Loucy (cell line): Measurements from ENCODE around the gene CD52.

ENCODE experiments used
- H2AFZ ChIP-seq: fragments of 200-600 bp; sonication (generic); 2 replicates; pipeline ENCODE4 v1.6.0; 2016; ENCODE audit warnings: antibody characterized with exemption, mild to moderate bottlenecking, low read length, moderate library complexity
- H3F3A ChIP-seq: fragments of 200-600 bp; 2 replicates; pipeline ENCODE4 v1.6.0; 2016; ENCODE audit warnings: antibody characterized with exemption, low read depth, mild to moderate bottlenecking
- H3K27me3 ChIP-seq: fragments of 200-600 bp; sonication (generic); 2 replicates; pipeline ENCODE4 v1.6.1; 2014; ENCODE audit warnings: low read length, mild to moderate bottlenecking; ENCODE audit not compliant: insufficient read depth, poor library complexity, severe bottlenecking
- H3K36me3 ChIP-seq: fragments of 200-600 bp; sonication (generic); 2 replicates; pipeline ENCODE4 v1.6.1; 2016; ENCODE audit warnings: low read length; ENCODE audit not compliant: insufficient read depth
- H3K4me1 ChIP-seq: fragments of 200-600 bp; sonication (generic); 2 replicates; pipeline ENCODE4 v1.5.1; 2014; ENCODE audit warnings: low read length, mild to moderate bottlenecking; ENCODE audit not compliant: insufficient read depth, poor library complexity, severe bottlenecking
- H3K4me2 ChIP-seq: fragments of 200-600 bp; sonication (generic); 2 replicates; pipeline ENCODE4 v1.6.0; 2014; ENCODE audit warnings: antibody characterized with exemption, low read length, low read depth, mild to moderate bottlenecking; ENCODE audit not compliant: poor library complexity, severe bottlenecking
- H3K4me3 ChIP-seq: fragments of 200-600 bp; sonication (generic); 2 replicates; pipeline ENCODE4 v1.5.1; 2014; ENCODE audit warnings: low read length, mild to moderate bottlenecking, mixed read lengths; ENCODE audit not compliant: poor library complexity, severe bottlenecking
- H3K79me2 ChIP-seq: fragments of 200-600 bp; sonication (generic); 2 replicates; pipeline ENCODE4 v1.6.1; 2014; ENCODE audit warnings: low read length; ENCODE audit not compliant: insufficient read depth
- H3K9ac ChIP-seq: fragments of 200-600 bp; sonication (generic); 2 replicates; pipeline ENCODE4 v1.6.0; 2014; ENCODE audit warnings: mild to moderate bottlenecking, low read depth, low read length, moderate library complexity; ENCODE audit not compliant: poor library complexity, severe bottlenecking
- H3K9me2 ChIP-seq: fragments of 200-600 bp; sonication (generic); replicated peaks from 2 replicates; pipeline ENCODE4 v1.6.1; 2016; ENCODE audit warnings: low read depth, low read length, mixed read lengths
- H3K9me3 ChIP-seq: fragments of 200-600 bp; sonication (generic); 2 replicates; pipeline ENCODE4 v1.6.1; 2014; ENCODE audit warnings: mild to moderate bottlenecking, antibody characterized with exemption, low read length, low read depth; ENCODE audit not compliant: insufficient read depth
- H4K20me1 ChIP-seq: fragments of 200-600 bp; sonication (generic); 2 replicates; pipeline ENCODE4 v1.6.0; 2014; ENCODE audit warnings: antibody characterized with exemption, low read length, mild to moderate bottlenecking; ENCODE audit not compliant: insufficient read depth, poor library complexity, severe bottlenecking
- CTCF ChIP-seq: fragments of 200-600 bp; sonication (generic); conservative IDR thresholded peaks from 2 replicates; pipeline ENCODE4 v1.5.1; 2014; ENCODE audit warnings: mild to moderate bottlenecking, antibody characterized with exemption, low read length
- EZH2phosphoT487 ChIP-seq: fragments of 200-600 bp; IDR thresholded peaks from 2 replicates; pipeline ENCODE4 v1.6.1; 2018; ENCODE audit warnings: antibody characterized with exemption, mild to moderate bottlenecking, moderate library complexity, borderline replicate concordance

CD52 gene

GRCh38 chr1:26318338-26319064 is 743 bp downstream of the CD52 start:
- peak overlapping the region; percentile 95 for H3K9ac ChIP-seq
- no peaks in the 10 kb centered on the region for H3F3A ChIP-seq
- H3K9me2 ChIP-seq = no peaks in the 10 kb centered on the region
- peak overlapping the region; percentile 96 for H3K4me2 ChIP-seq
- peak overlapping the region; percentile 88 for H3K4me3 ChIP-seq
- H3K4me1 ChIP-seq = peaks cover 63% of the 10 kb centered on the region
- no peak overlapping the region for H2AFZ ChIP-seq
- no peaks in the 10 kb centered on the region for H3K9me3 ChIP-seq
- no peaks in the 10 kb centered on the region for H4K20me1 ChIP-seq
- no peaks in the 10 kb centered on the region for H3K36me3 ChIP-seq
- no peaks in the 10 kb centered on the region for H3K27me3 ChIP-seq
- peaks cover 48% of the 10 kb centered on the region for H3K79me2 ChIP-seq
- TF ChIP-seq CTCF (no peak), EZH2phosphoT487 (no peak)

GRCh38 chr1:26320896-26321295 is 3.1 kb downstream of the CD52 start:
- Histone ChIP-seq H3K4me1 (peaks cover 44% of the 10 kb centered on the region), H3K9me2 (no peaks in the 10 kb centered on the region), H3K27me3 (no peaks in the 10 kb centered on the region), H3K9ac (peak overlapping the region; percentile 95), H3F3A (no peaks in the 10 kb centered on the region), H3K36me3 (no peaks in the 10 kb centered on the region), H3K9me3 (no peaks in the 10 kb centered on the region), H3K4me2 (peak overlapping the region; percentile 96), H3K79me2 (peaks cover 48% of the 10 kb centered on the region), H3K4me3 (peak overlapping the region; percentile 88), H4K20me1 (no peaks in the 10 kb centered on the region), H2AFZ (no peak overlapping the region)
- TF ChIP-seq CTCF = no peak
- no peak for TF ChIP-seq EZH2phosphoT487

- no peaks in the 10 kb centered on the region for H3K36me3 ChIP-seq
- TF ChIP-seq EZH2phosphoT487 (no peak), CTCF (peak; percentile 95)
Observed at GRCh38 chr1:26321315-26322041, 3.7 kb downstream of the CD52 start.

More at GRCh38 chr1:26321315-26322041, 3.7 kb downstream of the CD52 start:
- no peaks in the 10 kb centered on the region for H3K9me2 ChIP-seq
- peak overlapping the region; percentile 96 for H3K4me2 ChIP-seq
- H3K9ac ChIP-seq = peak overlapping the region; percentile 95
- no peaks in the 10 kb centered on the region for H4K20me1 ChIP-seq
- H3K27me3 ChIP-seq = no peaks in the 10 kb centered on the region
- H3K4me3 ChIP-seq = peak overlapping the region; percentile 88
- H3K9me3 ChIP-seq = no peaks in the 10 kb centered on the region
- H3K4me1 ChIP-seq = peaks cover 38% of the 10 kb centered on the region
- H3K79me2 ChIP-seq = peaks cover 48% of the 10 kb centered on the region
- no peak overlapping the region for H2AFZ ChIP-seq
- H3F3A ChIP-seq = no peaks in the 10 kb centered on the region
